ENCODE measurements around the gene DYNC2I2.

GRCh38 chr9:128610897-128611296 lies 45.8 kb downstream of the DYNC2I2 start:
- TF ChIP-seq EZH2 (optimal IDR thresholded peaks at IDR 0.05; ENCODE audit: low read depth, low read length) (no peak), CTCF (IDR thresholded peaks at IDR 0.05; ENCODE audit: low read length) (no peak), EZH2phosphoT487 (IDR thresholded peaks at IDR 0.05; ENCODE audit: low read length) (no peak)

All from MM.1S (cell line).